Measurements from ENCODE around the gene ELFN1.
"Not testable (repeated sequence)": the region's sequence is repeated elsewhere in the genome, so short reads cannot be mapped to it uniquely, and the experiment has no call there.

ELFN1 gene

DNA sequence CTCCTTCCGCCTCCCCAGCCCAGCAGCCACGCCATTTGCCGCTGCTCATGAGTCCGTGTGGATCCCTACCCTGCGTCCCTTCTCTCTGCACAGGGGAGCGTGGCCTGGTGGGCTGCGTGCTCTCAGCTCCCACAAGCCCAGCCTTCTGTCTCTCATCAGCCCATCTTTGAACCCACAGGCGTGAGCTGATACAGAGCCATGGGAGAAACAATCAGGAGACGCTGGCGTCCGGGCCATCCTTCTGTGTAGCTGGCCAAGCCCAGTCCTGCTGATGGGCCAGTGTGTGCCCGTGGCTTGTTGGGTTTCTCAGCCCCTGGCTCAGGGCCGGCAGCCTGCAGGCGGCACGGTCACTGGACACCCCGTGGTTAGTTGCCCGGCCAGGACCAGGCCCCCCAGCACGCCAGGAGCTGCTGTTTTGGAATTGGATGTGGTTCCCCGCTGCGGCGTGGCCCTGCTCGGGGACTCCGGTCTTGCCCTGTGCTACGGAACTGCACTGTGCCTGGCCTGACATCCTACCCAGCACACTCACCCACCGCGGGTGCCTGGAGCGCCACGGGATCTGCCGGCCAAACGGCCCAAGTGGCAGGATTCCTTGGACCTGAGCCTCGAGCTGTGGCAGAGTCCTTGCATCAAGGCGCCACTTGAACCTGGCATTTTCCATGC is 88.9 kb downstream of the ELFN1 start:
- intact Hi-C loops (cut with micrococcal nuclease): no loop called here
- Mint-ChIP-seq H3K27me3 (peaks cover 10% of the 10 kb centered on the region), H3K27ac (no peak overlapping the region), H3K4me3 (no peak overlapping the region), H3K9me3 (no peaks in the 10 kb centered on the region), H3K36me3 (ENCODE audit: low read depth) (no peaks in the 10 kb centered on the region), H3K4me1 (ENCODE audit: low read depth) (no peaks in the 10 kb centered on the region)

DNA sequence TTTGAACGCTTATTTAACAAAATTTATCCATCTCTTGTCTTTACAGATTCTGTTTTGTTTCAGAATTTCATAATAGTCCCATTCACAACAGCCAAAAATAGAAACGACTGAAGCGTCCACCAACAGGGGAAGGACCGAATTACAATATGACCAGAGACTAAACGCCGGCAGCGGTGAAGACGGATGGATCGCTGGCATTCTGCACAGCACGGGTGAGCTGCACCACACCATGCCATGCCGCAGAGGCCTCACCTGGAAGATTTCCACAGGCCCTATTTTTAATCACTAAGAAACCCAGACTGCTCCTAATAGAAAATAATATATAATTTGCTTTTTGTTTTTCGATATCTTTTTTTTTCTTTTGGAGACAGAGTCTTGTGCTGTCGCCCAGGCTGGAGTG is 91.0 kb downstream of the ELFN1 start:
- H3K4me3 Mint-ChIP-seq: no peak overlapping the region
- intact Hi-C loops (cut with micrococcal nuclease): no loop called here
- H3K4me1 Mint-ChIP-seq (ENCODE audit: low read depth): no peaks in the 10 kb centered on the region
- no peak overlapping the region for H3K27ac Mint-ChIP-seq
- H3K9me3 Mint-ChIP-seq: no peaks in the 10 kb centered on the region
- peaks cover 10% of the 10 kb centered on the region for H3K27me3 Mint-ChIP-seq
- H3K36me3 Mint-ChIP-seq (ENCODE audit: low read depth): no peaks in the 10 kb centered on the region

- intact Hi-C loops (cut with micrococcal nuclease): no loop called here
- peaks cover 11% of the 10 kb centered on the region for H3K27me3 Mint-ChIP-seq
- H3K4me1 Mint-ChIP-seq (ENCODE audit: low read depth): no peaks in the 10 kb centered on the region
- H3K27ac Mint-ChIP-seq: no peak overlapping the region
- H3K4me3 Mint-ChIP-seq: no peak overlapping the region
- H3K9me3 Mint-ChIP-seq: no peaks in the 10 kb centered on the region
- H3K36me3 Mint-ChIP-seq (ENCODE audit: low read depth): no peaks in the 10 kb centered on the region
Observed at GRCh38 chr7:1761774-1762173, 91.7 kb downstream of the ELFN1 start.

GRCh38 chr7:1762238-1762945 is 92.3 kb downstream of the ELFN1 start:
- intact Hi-C loops (cut with micrococcal nuclease): no loop called here
- Mint-ChIP-seq H3K4me3 (no peak overlapping the region), H3K9me3 (no peaks in the 10 kb centered on the region), H3K4me1 (ENCODE audit: low read depth) (no peaks in the 10 kb centered on the region), H3K27me3 (peaks cover 11% of the 10 kb centered on the region), H3K27ac (no peak overlapping the region), H3K36me3 (ENCODE audit: low read depth) (no peaks in the 10 kb centered on the region)

DNA sequence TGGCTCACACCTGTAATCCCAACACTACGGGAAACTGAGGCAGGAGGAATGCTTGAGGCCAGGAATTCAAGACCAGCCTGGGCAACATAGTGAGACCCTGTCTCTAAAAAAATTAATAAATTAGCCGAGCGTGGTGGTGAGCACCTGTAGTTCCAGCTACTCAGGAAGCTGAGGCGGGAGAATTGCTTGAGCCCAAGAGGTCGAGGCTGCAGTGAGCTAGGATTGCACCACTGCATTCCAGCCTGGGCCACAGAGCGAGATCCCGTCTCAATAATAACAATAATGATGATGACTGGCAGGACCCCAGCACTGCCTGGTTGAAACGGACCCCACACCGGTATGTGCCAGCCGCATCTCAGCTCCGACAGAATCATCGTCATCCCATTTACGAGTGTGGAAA is 93.0 kb downstream of the ELFN1 start:
- no peaks in the 10 kb centered on the region for H3K9me3 Mint-ChIP-seq
- peaks cover 8% of the 10 kb centered on the region for H3K27me3 Mint-ChIP-seq
- H3K4me1 Mint-ChIP-seq (ENCODE audit: low read depth): no peaks in the 10 kb centered on the region
- H3K36me3 Mint-ChIP-seq (ENCODE audit: low read depth): no peaks in the 10 kb centered on the region
- intact Hi-C loops (cut with micrococcal nuclease): no loop called here
- H3K27ac Mint-ChIP-seq: no peak overlapping the region
- no peak overlapping the region for H3K4me3 Mint-ChIP-seq

- H3K4me1 Mint-ChIP-seq (ENCODE audit: low read depth); H3K27ac Mint-ChIP-seq; H3K36me3 Mint-ChIP-seq (ENCODE audit: low read depth); H3K4me3 Mint-ChIP-seq; H3K9me3 Mint-ChIP-seq; H3K27me3 Mint-ChIP-seq; intact Hi-C loops (cut with micrococcal nuclease): not testable (repeated sequence)
Observed at GRCh38 chr7:1763911-1764310, 93.8 kb downstream of the ELFN1 start.

DNA sequence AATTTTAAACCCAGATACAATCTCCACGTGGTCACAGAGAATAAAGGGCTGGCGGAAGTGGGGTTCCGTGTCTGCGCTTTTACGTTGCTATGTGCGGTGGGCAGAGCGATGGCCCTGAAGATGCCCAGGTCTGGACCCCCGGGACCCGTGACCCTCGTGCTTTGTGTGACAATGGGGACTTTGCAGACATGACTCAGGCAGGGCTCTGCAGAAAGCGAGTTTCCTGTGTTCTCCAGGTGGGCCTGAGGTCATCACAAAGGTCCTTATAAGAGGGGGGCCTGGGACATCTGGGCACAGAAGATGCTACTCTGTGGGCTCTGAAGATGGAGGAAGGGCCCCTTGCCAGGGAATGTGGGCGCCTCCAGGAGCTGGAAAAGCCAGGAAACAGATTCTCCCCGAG is 95.3 kb downstream of the ELFN1 start:
- Mint-ChIP-seq H3K4me1 (ENCODE audit: low read depth) (no peaks in the 10 kb centered on the region), H3K4me3 (no peak overlapping the region), H3K36me3 (ENCODE audit: low read depth) (no peaks in the 10 kb centered on the region), H3K27me3 (peaks cover 2% of the 10 kb centered on the region), H3K9me3 (no peaks in the 10 kb centered on the region), H3K27ac (no peak overlapping the region)
- intact Hi-C loops (cut with micrococcal nuclease): no loop called here

GRCh38 chr7:1767524-1767923 is 97.4 kb downstream of the ELFN1 start:
- Mint-ChIP-seq H3K27ac (no peak overlapping the region), H3K4me1 (ENCODE audit: low read depth) (no peaks in the 10 kb centered on the region), H3K9me3 (no peaks in the 10 kb centered on the region), H3K4me3 (no peak overlapping the region), H3K27me3 (peaks cover 5% of the 10 kb centered on the region), H3K36me3 (ENCODE audit: low read depth) (no peaks in the 10 kb centered on the region)
- intact Hi-C loops (cut with micrococcal nuclease): no loop called here

DNA sequence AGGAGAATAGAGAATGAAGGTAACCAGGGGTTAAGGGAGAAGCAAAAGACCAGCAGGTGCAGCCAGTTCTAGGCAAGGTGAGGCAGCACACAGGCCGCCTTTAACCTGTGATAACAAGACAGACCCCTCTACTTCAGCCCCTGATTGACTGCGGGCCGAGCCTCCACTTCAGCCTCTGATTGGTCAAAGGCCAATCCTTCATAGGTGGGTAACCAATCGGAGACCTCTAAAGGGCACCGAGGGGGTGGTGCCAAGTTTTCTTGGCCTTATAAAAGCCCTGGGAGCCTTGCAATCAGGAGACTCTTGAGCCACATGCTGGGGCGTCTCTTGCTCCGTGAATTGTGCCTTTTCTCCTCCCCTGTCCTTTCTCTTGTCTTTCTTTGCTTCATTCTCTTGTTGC is 98.8 kb downstream of the ELFN1 start:
- Mint-ChIP-seq H3K4me1 (ENCODE audit: low read depth) (no peaks in the 10 kb centered on the region), H3K36me3 (ENCODE audit: low read depth) (no peaks in the 10 kb centered on the region), H3K27me3 (peaks cover 6% of the 10 kb centered on the region), H3K4me3 (no peak overlapping the region), H3K9me3 (no peaks in the 10 kb centered on the region), H3K27ac (no peak overlapping the region)
- intact Hi-C loops (cut with micrococcal nuclease): no loop called here

DNA sequence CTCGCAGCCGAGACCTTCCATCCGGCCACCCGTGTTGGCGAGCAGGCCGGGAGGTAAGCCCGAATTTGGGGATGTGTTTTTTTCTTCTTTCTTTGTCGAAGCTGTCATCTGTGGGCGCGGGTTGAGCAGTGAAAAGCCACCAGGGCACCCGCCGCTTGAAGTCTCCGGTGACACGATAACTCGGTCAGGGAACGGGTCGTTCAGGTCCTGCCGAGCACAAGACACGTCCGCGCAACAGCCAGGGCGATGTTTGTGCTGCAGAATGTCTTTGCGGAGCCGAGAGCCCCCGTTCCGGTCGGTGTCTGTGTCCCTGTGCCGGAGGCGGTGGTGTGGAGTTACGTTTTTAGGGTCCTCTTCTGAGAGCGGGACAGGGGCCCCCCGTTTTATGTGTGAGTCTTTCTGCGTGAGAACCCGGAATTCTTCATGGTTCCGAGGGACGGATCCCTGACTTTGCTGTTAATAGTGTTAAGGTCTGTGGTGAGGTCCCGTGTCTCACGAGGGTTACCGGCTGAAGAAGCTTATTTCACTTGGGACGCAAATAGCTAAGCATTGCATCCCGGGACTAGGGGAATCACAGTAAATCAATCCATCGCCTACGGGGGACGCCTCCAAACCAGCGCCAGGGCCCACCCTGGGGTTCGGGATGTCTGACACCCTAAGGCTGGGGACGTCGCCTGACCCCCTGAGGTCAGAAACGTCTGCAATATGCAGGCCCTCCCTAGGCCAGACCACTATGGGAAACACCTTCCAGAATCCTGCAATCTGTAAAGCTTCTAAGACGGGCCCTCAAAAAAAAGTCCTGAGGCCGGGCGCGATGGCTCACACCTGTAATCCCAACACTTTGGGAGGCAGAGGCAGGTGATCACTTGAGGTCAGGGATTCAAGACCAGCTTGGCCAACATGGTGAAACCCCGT is 99.5 kb downstream of the ELFN1 start:
- no peaks in the 10 kb centered on the region for H3K4me1 Mint-ChIP-seq (ENCODE audit: low read depth)
- no peak overlapping the region for H3K27ac Mint-ChIP-seq
- H3K4me3 Mint-ChIP-seq: no peak overlapping the region
- no peaks in the 10 kb centered on the region for H3K36me3 Mint-ChIP-seq (ENCODE audit: low read depth)
- peaks cover 8% of the 10 kb centered on the region for H3K27me3 Mint-ChIP-seq
- H3K9me3 Mint-ChIP-seq: no peaks in the 10 kb centered on the region
- intact Hi-C loops (cut with micrococcal nuclease): no loop called here

DNA sequence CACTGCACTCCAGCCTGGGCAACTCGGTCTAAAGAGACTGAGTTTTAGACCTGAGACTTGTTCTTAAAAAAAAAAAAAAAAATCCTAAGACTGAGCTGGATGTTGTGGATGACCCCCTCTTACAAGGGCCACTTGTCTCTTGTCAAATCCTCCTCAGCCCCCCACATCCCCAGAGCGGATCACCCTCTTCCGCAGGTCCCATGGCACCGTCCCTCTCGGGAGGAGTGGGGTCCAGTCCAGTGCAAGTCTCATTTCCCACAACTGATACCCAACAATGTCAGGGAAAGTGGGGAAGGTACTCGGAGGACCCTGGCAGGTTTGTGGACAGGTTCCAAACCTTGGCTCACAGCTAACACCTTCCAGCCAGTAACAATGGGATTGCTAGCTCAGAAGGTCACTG is 100.3 kb downstream of the ELFN1 start:
- no peak overlapping the region for H3K27ac Mint-ChIP-seq
- peaks cover 4% of the 10 kb centered on the region for H3K9me3 Mint-ChIP-seq
- no peak overlapping the region for H3K4me3 Mint-ChIP-seq
- intact Hi-C loops (cut with micrococcal nuclease): no loop called here
- H3K36me3 Mint-ChIP-seq (ENCODE audit: low read depth): no peaks in the 10 kb centered on the region
- H3K4me1 Mint-ChIP-seq (ENCODE audit: low read depth): no peaks in the 10 kb centered on the region
- H3K27me3 Mint-ChIP-seq: peaks cover 10% of the 10 kb centered on the region

DNA sequence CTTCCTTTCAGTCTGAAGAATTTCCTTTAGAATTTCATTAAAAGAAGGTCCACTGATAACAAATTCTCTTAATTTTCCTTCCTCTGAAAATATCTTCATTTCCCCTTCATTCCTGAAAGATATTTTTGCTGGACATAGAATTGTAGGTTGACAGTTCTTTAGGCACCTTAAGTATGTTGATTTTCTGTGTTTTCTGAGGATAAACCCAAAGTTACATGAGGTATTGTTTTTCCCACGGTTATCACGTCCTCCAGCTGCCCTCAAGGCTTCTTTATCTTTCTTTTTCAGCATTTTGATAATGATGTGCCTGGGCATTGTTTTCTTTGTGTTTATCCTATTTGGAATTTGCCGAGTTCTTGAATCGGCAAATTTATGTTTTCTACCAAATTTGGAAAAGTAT is 105.3 kb downstream of the ELFN1 start:
- no peak overlapping the region for H3K4me3 Mint-ChIP-seq
- no peak overlapping the region for H3K27ac Mint-ChIP-seq
- intact Hi-C loops (cut with micrococcal nuclease): no loop called here
- H3K27me3 Mint-ChIP-seq: peaks cover 13% of the 10 kb centered on the region
- no peaks in the 10 kb centered on the region for H3K4me1 Mint-ChIP-seq (ENCODE audit: low read depth)
- no peaks in the 10 kb centered on the region for H3K36me3 Mint-ChIP-seq (ENCODE audit: low read depth)
- peaks cover 10% of the 10 kb centered on the region for H3K9me3 Mint-ChIP-seq

GRCh38 chr7:1777122-1777521 is 107.0 kb downstream of the ELFN1 start:
- no peak overlapping the region for H3K27ac Mint-ChIP-seq
- peaks cover 11% of the 10 kb centered on the region for H3K27me3 Mint-ChIP-seq
- H3K4me3 Mint-ChIP-seq: no peak overlapping the region
- no peaks in the 10 kb centered on the region for H3K4me1 Mint-ChIP-seq (ENCODE audit: low read depth)
- H3K9me3 Mint-ChIP-seq: peaks cover 10% of the 10 kb centered on the region
- no peaks in the 10 kb centered on the region for H3K36me3 Mint-ChIP-seq (ENCODE audit: low read depth)
- intact Hi-C loops (cut with micrococcal nuclease): no loop called here

GRCh38 chr7:1779445-1779844 is 109.4 kb downstream of the ELFN1 start:
- H3K36me3 Mint-ChIP-seq (ENCODE audit: low read depth): no peaks in the 10 kb centered on the region
- peaks cover 11% of the 10 kb centered on the region for H3K9me3 Mint-ChIP-seq
- H3K4me3 Mint-ChIP-seq: no peak overlapping the region
- peaks cover 10% of the 10 kb centered on the region for H3K27me3 Mint-ChIP-seq
- no peaks in the 10 kb centered on the region for H3K4me1 Mint-ChIP-seq (ENCODE audit: low read depth)
- no peak overlapping the region for H3K27ac Mint-ChIP-seq
- intact Hi-C loops (cut with micrococcal nuclease): no loop called here
